ENCODE results near the gene MLNR. TPM values are rescaled to one million over a fixed set of nuclear protein-coding genes. Genes with fewer than 3 reads are reported as not detected.
A peak's percentile ranks its signal among the peaks of the same experiment; 100 is the strongest.

MLNR gene
- total RNA-seq, 2 experiments from 2014 or later, result not detected

GRCh38 chr13:49213997-49214916 lies 5.9 kb upstream of the MLNR start:
- POLR2A ChIA-PET, result interaction anchor here (0.8 to 1.0 kb wide), 4 partner anchors 9 to 23 kb away, joined by 3 to 4 read pairs (median 3); no protein-coding TSS in a partner anchor
- no peaks in the 10 kb centered on the region for H3K79me2 ChIP-seq (ENCODE audit: insufficient read depth, low read depth, low read length)
- H3K9me3 ChIP-seq (ENCODE audit: low read length), result no peaks in the 10 kb centered on the region
- no peaks in the 10 kb centered on the region for H3K9me2 ChIP-seq (ENCODE audit: insufficient read depth, low read length)
- H2AFZ ChIP-seq (ENCODE audit: low read length), result peak overlapping the region; percentile 62; the same call in 1 of the 2 replicates
- no peak for TF ChIP-seq EZH2phosphoT487 (IDR thresholded peaks at IDR 0.05; ENCODE audit: borderline replicate concordance, low read depth, low read length)
- DNase-seq (ENCODE audit: low spot score), result no peak
- CTCF ChIA-PET (ENCODE audit: unreplicated experiment), result interaction anchor here (0.8 to 1.1 kb wide), 2 partner anchors 23 to 37 kb away, joined by 3 read pairs; no protein-coding TSS in a partner anchor
- intact Hi-C loops (cut with micrococcal nuclease; ENCODE audit: unreplicated experiment), result no loop called here
- H3K4me2 ChIP-seq (ENCODE audit: low read length), result no peak overlapping the region; the same call in 1 of the 2 replicates
- no peak overlapping the region for H3K4me3 ChIP-seq (ENCODE audit: low read depth, low read length, poor library complexity, severe bottlenecking)
- H4K20me1 ChIP-seq (ENCODE audit: insufficient read depth, low read length), result no peaks in the 10 kb centered on the region
- peaks cover 10% of the 10 kb centered on the region for H3K4me1 ChIP-seq (ENCODE audit: insufficient read depth, low read length, poor library complexity, severe bottlenecking)
- no TSS peak for BruUV-seq (replicated peaks)
- H3K27ac ChIP-seq (ENCODE audit: low read depth, low read length, poor library complexity, severe bottlenecking), result no peak overlapping the region
- H3K36me3 ChIP-seq (ENCODE audit: insufficient read depth, low read length), result 0 out of 2 replicates have a peak, but pooled peaks cover 4% of the 10 kb centered on the region

GRCh38 chr13:49214917-49215376 lies 5.2 kb upstream of the MLNR start:
- H3K4me2 ChIP-seq (ENCODE audit: low read length), result no peak overlapping the region; the same call in 1 of the 2 replicates

More at GRCh38 chr13:49214917-49215376, 5.2 kb upstream of the MLNR start:
- POLR2A ChIA-PET, result interaction anchor here (0.8 to 1.0 kb wide), 4 partner anchors 9 to 24 kb away, joined by 3 to 4 read pairs (median 3); no protein-coding TSS in a partner anchor
- H3K4me3 ChIP-seq (ENCODE audit: low read depth, low read length, poor library complexity, severe bottlenecking), result no peak overlapping the region
- H3K36me3 ChIP-seq (ENCODE audit: insufficient read depth, low read length), result no peaks in the 10 kb centered on the region
- H3K4me1 ChIP-seq (ENCODE audit: insufficient read depth, low read length, poor library complexity, severe bottlenecking), result peaks cover 10% of the 10 kb centered on the region
- peak; percentile 72 for DNase-seq (ENCODE audit: low spot score)
- intact Hi-C loops (cut with micrococcal nuclease; ENCODE audit: unreplicated experiment), result no loop called here
- TF ChIP-seq CTCF (conservative IDR thresholded peaks at IDR 0.05; ENCODE audit: low read length) (peak; percentile 64), EZH2phosphoT487 (IDR thresholded peaks at IDR 0.05; ENCODE audit: borderline replicate concordance, low read depth, low read length) (no peak)
- no peaks in the 10 kb centered on the region for H4K20me1 ChIP-seq (ENCODE audit: insufficient read depth, low read length)
- H3K9me3 ChIP-seq (ENCODE audit: low read length), result no peaks in the 10 kb centered on the region
- no peaks in the 10 kb centered on the region for H3K9me2 ChIP-seq (ENCODE audit: insufficient read depth, low read length)
- H3K79me2 ChIP-seq (ENCODE audit: insufficient read depth, low read depth, low read length), result no peaks in the 10 kb centered on the region
- CTCF ChIA-PET (ENCODE audit: unreplicated experiment), result interaction anchor here (0.8 to 1.1 kb wide), 2 partner anchors 23 to 38 kb away, joined by 3 read pairs; no protein-coding TSS in a partner anchor
- no peak overlapping the region for H3K27ac ChIP-seq (ENCODE audit: low read depth, low read length, poor library complexity, severe bottlenecking)
- BruUV-seq (replicated peaks), result no TSS peak
- H2AFZ ChIP-seq (ENCODE audit: low read length), result peak overlapping the region; percentile 62

All from OCI-LY7 (cell line).